Left kidney (tissue), 2 donors: ENCODE measurements around the gene KLHL35. TPM values are rescaled to one million over a fixed set of nuclear protein-coding genes. Genes with fewer than 3 reads are reported as not detected.
A peak's percentile ranks its signal among the peaks of the same experiment; 100 is the strongest.
"Not testable (repeated sequence)": the region's sequence is repeated elsewhere in the genome, so short reads cannot be mapped to it uniquely, and the experiment has no call there.

ENCODE experiments used
- DNase-seq: peaks from one replicate; pipeline ENCODE4 v3.0.0-alpha.2; 2013
- polyA plus RNA-seq: library from polyadenylated mRNA; unstranded; fragments of 120-200 nt; gene quantifications from one replicate; pipeline ENCODE4 v1.2.1, GENCODE V29; 2013; ENCODE audit not compliant: insufficient read length

Gene KLHL35
- polyA plus RNA-seq, 1 donor = 0.67 TPM

DNA sequence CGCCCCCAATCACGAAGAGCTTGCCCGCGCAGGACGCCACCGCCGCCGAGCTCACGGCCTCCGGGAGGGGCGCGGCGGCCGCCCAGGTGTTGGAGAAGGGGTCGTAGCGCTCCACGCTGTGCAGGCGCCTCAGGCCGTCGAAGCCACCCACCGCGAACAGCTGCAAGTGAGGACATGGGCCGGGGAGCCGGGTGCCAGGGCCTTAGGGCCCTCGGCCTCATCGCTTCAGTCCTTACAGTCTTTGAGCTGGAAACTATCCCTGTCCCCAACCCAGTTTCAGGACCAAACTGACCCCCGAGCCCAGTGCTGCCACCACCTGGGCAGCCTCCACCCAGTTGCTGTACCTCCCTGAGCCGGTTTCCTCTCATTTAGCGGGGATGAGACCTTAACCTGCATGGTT, 7.6 kb downstream of the KLHL35 start:
- no peak for DNase-seq

- no peak for DNase-seq
Measured at GRCh38 chr11:75424396-75424795, 8.6 kb downstream of the KLHL35 start.

- no peak for DNase-seq
Measured at GRCh38 chr11:75423721-75424120, 9.3 kb downstream of the KLHL35 start.

DNA sequence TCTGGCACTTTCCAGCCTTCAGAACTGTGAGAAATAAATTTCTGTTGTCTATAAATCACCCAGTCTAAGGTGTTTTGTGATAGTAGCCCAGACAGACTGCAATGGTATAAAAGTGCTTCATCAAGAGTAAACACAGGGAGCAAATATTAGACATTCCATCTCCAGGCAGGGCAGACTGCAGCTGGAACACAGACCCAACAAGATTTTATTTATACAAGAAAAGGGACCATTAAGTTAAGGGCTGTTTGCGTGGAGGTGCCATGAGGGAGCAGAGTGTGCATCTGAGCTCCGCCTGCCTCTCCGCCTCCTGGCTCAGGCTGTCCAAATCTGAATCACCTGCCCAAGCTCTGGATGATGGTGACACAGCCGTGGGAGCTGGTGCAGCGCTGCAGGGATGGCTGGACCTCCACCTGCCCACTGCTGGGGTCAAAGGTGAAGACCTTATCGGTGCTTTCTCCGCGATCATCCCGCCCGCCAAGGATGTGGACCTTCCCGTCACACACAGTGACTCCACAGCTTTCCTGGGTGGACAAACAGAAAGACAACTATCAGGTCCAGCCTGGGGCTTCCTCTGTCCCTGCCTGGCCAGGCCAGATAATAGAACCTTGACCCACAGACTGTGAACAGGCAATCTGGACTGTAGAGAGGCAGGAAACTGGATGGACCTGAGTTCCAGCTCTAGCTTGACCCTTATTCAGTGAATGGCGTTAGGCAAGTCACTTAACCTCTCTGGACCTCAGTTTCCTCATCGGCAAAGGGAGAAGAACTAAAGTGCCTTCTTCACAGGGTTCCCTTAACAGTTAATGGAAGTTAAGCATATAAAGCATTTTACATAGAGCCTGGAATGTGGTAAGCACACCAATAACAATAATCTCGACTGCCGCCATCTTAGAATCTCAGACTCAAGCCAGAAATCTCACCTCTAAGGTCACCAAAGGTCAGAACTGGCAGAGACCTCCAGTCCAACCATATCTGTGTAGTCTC, 10.5 kb downstream of the KLHL35 start:
- DNase-seq = no peak

DNA sequence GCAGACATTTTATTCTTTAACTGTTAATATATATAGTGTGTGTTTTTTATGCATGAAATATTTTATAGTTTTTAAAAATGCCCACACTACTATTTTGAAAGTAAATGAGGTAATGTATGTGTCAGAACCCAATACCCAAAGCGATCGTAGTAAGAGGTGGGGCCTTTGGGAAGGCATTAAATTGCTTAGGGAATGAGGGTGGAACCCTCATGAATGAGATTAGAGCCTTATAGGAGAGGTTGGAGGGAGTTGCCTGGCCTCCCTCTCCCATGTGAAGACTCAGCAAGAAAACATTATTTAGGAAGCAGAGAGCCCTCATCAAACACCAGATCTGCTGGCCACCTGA, 11.1 kb downstream of the KLHL35 start:
- no peak for DNase-seq

- DNase-seq = no peak
Measured at GRCh38 chr11:75421035-75421602, 11.9 kb downstream of the KLHL35 start.

GRCh38 chr11:75420224-75421034, 12.6 kb downstream of the KLHL35 start:
- no peak for DNase-seq

DNA sequence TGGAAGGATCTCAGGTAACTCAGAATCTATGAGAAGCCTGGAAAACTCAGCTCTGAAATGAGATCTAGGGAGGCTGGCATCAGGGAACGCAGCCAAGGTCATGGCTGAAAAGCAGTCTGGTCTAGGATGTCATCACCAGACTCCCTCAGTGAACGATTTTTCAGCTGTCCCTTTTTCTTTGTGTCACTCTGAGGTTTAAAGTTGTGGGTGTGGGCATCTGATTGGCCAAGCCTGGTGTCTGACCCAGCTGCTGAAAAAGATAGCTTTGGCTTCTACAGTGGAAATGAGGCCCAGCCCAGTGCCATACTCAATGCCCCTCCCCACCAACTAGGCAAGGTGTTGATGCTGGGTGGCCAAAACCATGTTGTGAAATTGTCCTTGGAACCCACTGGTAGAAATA, 19.1 kb downstream of the KLHL35 start:
- DNase-seq = no peak

- DNase-seq = not testable (repeated sequence)
Measured at GRCh38 chr11:75413146-75413545, 19.9 kb downstream of the KLHL35 start.

- DNase-seq = not testable (repeated sequence)
Measured at GRCh38 chr11:75409971-75410370, 23.0 kb downstream of the KLHL35 start.

GRCh38 chr11:75408957-75409219, 24.1 kb downstream of the KLHL35 start:
- DNase-seq = no peak

GRCh38 chr11:75406338-75406777, 26.6 kb downstream of the KLHL35 start:
- DNase-seq = no peak

- no peak for DNase-seq
Measured at GRCh38 chr11:75403983-75404658, 28.9 kb downstream of the KLHL35 start.

GRCh38 chr11:75403037-75403436, 30.0 kb downstream of the KLHL35 start:
- no peak for DNase-seq

- DNase-seq = no peak
Measured at GRCh38 chr11:75402002-75402773, 30.8 kb downstream of the KLHL35 start.

GRCh38 chr11:75400146-75400865, 32.7 kb downstream of the KLHL35 start:
- no peak for DNase-seq

DNA sequence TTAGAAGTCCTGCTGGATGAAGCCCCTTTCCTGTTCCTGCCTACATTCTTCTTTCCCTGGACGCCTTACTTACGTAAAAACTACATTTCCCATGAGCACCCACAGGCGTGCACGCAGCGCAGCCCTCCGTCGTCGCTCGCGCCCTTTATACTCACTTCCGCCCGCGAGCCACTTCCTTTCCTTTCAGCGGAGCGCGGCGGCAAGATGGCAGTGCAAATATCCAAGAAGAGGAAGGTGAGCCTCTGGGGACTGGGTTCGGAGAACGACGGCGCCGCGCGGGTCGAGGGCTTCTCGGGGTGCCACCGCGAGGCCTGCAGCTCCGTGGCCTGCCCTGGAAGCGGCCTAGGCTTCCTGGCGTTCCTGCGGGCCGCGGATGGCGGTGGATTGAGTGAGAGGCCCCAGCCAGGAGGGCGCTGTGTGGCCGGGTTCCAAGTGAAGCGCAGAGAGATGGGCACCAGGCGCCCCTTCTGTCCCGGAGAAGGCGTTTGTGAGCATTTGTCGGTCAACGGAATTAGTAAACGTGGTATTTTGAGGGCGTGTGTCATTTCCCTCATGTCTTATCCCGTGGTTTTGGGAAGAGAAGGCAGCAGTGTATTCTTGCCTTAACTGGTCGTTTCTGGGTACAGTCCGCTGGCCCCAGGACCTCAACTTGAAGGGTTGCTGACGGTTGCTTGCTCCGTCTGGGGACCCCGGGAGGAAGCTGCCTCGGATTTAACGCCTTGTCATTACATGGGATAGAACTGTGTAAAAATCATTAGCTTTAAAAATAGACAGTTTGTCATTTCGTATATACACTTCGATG, 33.5 kb downstream of the KLHL35 start, which contains the start of gene RPS3:
Gene RPS3 (plus strand): TSS at position 175 of the 802 bp plus-strand sequence. CDS start 30 bp downstream, at position 205.
- peak; percentile 93 for DNase-seq

GRCh38 chr11:75398906-75399305, 34.1 kb downstream of the KLHL35 start:
- no peak for DNase-seq

GRCh38 chr11:75394085-75394840, 38.7 kb downstream of the KLHL35 start:
- no peak for DNase-seq
